ENCODE results near the gene DYRK4.

DNA sequence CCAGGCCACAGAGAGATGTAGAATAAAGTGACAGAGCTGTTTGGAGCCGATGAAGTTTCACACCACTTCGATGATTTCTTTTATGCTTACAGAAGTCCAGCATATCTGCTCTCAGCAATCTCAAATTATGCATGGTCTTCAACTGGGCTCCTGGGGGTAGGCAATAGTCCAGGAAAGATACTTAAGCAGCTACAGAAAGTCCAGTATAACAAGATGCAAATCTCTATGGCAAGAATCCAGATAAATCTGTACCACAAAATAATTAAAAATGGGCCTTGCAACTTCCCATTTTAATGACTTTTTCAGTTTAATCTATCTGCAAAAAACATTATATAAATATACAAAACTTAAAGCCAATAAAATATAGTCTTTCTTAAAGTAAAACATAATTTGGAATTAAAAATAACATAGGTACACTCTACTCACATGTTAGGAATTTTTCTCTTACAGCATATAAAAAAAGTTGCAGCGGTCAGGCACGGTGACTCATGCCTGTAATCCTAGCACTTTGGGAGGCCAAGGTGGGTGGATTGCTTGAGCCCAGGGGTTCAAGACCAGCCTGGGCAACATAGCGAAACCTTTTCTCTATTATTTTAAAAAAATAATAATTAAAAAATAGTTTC, 43.8 kb upstream of the DYRK4 start:
- no peak for TF ChIP-seq POLR2A (IDR thresholded peaks at IDR 0.05; ENCODE audit: low read depth, low read length)
- no peak for TF ChIP-seq TAF1 (IDR thresholded peaks at IDR 0.05; ENCODE audit: borderline replicate concordance, low read depth, low read length)
- no peak for TF ChIP-seq POLR2AphosphoS5 (IDR thresholded peaks at IDR 0.05; ENCODE audit: low read depth, low read length)
